Measurements from ENCODE around the gene ELOVL2.

DNA sequence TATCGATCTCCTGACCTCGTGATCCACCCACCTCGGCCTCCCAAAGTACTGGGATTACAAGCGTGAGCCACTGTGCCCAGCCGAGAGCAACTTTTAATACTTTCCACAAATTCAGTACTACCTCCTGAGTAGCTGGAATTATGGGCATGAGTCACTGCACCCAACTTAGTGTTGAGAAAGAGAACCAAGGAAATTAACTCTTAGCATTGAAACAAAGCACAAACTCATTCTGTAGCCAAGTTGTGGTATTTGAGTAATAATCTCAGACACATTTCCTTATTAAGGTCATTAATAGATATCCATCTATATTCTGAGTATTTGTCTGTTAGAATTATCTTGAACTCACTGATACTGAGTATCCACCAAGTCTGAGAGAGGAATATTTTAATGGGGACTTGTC, 14.3 kb upstream of the ELOVL2 start:
- TF ChIP-seq, protein P1, sequence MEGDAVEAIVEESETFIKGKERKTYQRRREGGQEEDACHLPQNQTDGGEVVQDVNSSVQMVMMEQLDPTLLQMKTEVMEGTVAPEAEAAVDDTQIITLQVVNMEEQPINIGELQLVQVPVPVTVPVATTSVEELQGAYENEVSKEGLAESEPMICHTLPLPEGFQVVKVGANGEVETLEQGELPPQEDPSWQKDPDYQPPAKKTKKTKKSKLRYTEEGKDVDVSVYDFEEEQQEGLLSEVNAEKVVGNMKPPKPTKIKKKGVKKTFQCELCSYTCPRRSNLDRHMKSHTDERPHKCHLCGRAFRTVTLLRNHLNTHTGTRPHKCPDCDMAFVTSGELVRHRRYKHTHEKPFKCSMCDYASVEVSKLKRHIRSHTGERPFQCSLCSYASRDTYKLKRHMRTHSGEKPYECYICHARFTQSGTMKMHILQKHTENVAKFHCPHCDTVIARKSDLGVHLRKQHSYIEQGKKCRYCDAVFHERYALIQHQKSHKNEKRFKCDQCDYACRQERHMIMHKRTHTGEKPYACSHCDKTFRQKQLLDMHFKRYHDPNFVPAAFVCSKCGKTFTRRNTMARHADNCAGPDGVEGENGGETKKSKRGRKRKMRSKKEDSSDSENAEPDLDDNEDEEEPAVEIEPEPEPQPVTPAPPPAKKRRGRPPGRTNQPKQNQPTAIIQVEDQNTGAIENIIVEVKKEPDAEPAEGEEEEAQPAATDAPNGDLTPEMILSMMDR (IDR thresholded peaks at IDR 0.05) = no peak
- no peak for TF ChIP-seq POLR2A (IDR thresholded peaks at IDR 0.05)

Measured in body of pancreas (tissue), 4 donors.